Liver (tissue), 9 donors: ENCODE data around the gene TMEM179. TPM values are rescaled to one million over a fixed set of nuclear protein-coding genes. Genes with fewer than 3 reads are reported as not detected.

ENCODE experiments used
- DNase-seq: peaks from one replicate; pipeline ENCODE4 v3.0.0-alpha.2; 2017; ENCODE audit warnings: low spot score
- H3K27ac ChIP-seq, 2 donors: one replicate each; pipeline ENCODE4 v1.7.0; 2013; ENCODE audit warnings: inconsistent platforms in 2 of 2, low read length in 2 of 2, control low read depth in 1 of 2, low read depth in 1 of 2, mild to moderate bottlenecking in 1 of 2
- H3K27me3 ChIP-seq, 4 donors: one replicate each; pipeline versions ENCODE4 v1.6.1 to v1.7.0; 2013; ENCODE audit warnings: low read length in 3 of 4, inconsistent platforms in 1 of 4, mild to moderate bottlenecking in 1 of 4, moderate library complexity in 1 of 4; ENCODE audit not compliant: control insufficient read depth in 4 of 4, insufficient read depth in 4 of 4
- H3K36me3 ChIP-seq, 4 donors: one replicate each; pipeline versions ENCODE4 v1.6.1 to v1.7.0; 2013; ENCODE audit warnings: low read length in 3 of 4, mild to moderate bottlenecking in 3 of 4, low read depth in 1 of 4, moderate library complexity in 1 of 4; ENCODE audit not compliant: control insufficient read depth in 4 of 4, insufficient read depth in 3 of 4
- H3K4me1 ChIP-seq, 4 donors: one replicate each; pipeline versions ENCODE4 v1.6.1 to v1.7.0; 2013; ENCODE audit warnings: low read length in 3 of 4, mild to moderate bottlenecking in 3 of 4, moderate library complexity in 1 of 4; ENCODE audit not compliant: control insufficient read depth in 4 of 4, insufficient read depth in 4 of 4
- H3K4me3 ChIP-seq, 3 donors: one replicate each; pipeline versions ENCODE4 v1.6.1 to v1.7.0; 2013; ENCODE audit warnings: low read length in 3 of 3, control low read depth in 1 of 3, low read depth in 1 of 3, mild to moderate bottlenecking in 1 of 3
- H3K9ac ChIP-seq, 2 donors: one replicate each; pipeline ENCODE4 v1.7.0; 2013; ENCODE audit warnings: low read length in 2 of 2, mild to moderate bottlenecking in 2 of 2, moderate library complexity in 2 of 2, control low read depth in 1 of 2, low read depth in 1 of 2
- H3K9me3 ChIP-seq, 4 donors: one replicate each; pipeline versions ENCODE4 v1.6.1 to v1.7.0; 2013; ENCODE audit warnings: low read length in 3 of 4; ENCODE audit not compliant: control insufficient read depth in 4 of 4
- EGR1 ChIP-seq, 2 donors: IDR thresholded peaks; 2 replicates each; pipeline ENCODE4 v1.6.1; 2016 to 2018; ENCODE audit warnings: antibody characterized with exemption in 2 of 2, low read depth in 2 of 2
- GABPA ChIP-seq, 2 donors: IDR thresholded peaks in 1 of 2; conservative IDR thresholded peaks in 1 of 2; 2 replicates each; pipeline ENCODE4 v1.6.1; 2016; ENCODE audit warnings: antibody characterized with exemption in 2 of 2, mild to moderate bottlenecking in 1 of 2, moderate library complexity in 1 of 2
- HNF4A ChIP-seq, 2 donors: conservative IDR thresholded peaks; 2 replicates each; pipeline ENCODE4 v1.6.1; 2016; ENCODE audit warnings: antibody characterized with exemption in 2 of 2, mild to moderate bottlenecking in 2 of 2
- HNF4G ChIP-seq: IDR thresholded peaks from 2 replicates; pipeline ENCODE4 v1.6.1; 2016; ENCODE audit warnings: antibody characterized with exemption
- JUND ChIP-seq, 2 donors: IDR thresholded peaks; 2 replicates each; pipeline ENCODE4 v1.6.1; 2016; ENCODE audit warnings: antibody characterized with exemption in 2 of 2
- NR2F2 ChIP-seq: IDR thresholded peaks from 2 replicates; pipeline ENCODE4 v1.6.1; 2016; ENCODE audit warnings: antibody characterized with exemption
- RAD21 ChIP-seq, 2 donors: IDR thresholded peaks; 2 replicates each; pipeline ENCODE4 v1.6.1; 2016; ENCODE audit warnings: antibody characterized with exemption in 2 of 2, mild to moderate bottlenecking in 2 of 2
- RXRA ChIP-seq, 2 donors: IDR thresholded peaks; 2 replicates each; pipeline ENCODE4 v1.6.1; 2017 to 2018; ENCODE audit warnings: antibody characterized with exemption in 2 of 2, mild to moderate bottlenecking in 1 of 2
- SP1 ChIP-seq: IDR thresholded peaks from 2 replicates; pipeline ENCODE4 v1.6.1; 2018; ENCODE audit warnings: antibody characterized with exemption, mild to moderate bottlenecking
- YY1 ChIP-seq: IDR thresholded peaks from 2 replicates; pipeline ENCODE4 v1.6.1; 2016; ENCODE audit warnings: antibody characterized with exemption, mild to moderate bottlenecking
- WGBS: extraction: QIAGEN DNeasy Blood & Tissue Kit; methylation state at CpG from one replicate; pipeline ENCODE4 v1.1.7; 2013; 5-methylcytosine and 5-hydroxymethylcytosine counted together
- polyA plus RNA-seq, 2 donors: library from polyadenylated mRNA; stranded (reverse) in 1 of 2; unstranded in 1 of 2; fragments of 200-250 nt in 1 of 2; fragments of >200 nt in 1 of 2; fragmentation: Nextera tagmentation in 1 of 2; extraction: Ambion mirVana in 1 of 2; gene quantifications; one replicate each; pipeline versions ENCODE4 v1.2.1 to v1.2.3, GENCODE V29; 2013 to 2015
- total RNA-seq, 2 donors: library from RNA; depleted of rRNA; stranded (reverse); fragments of >200 nt; gene quantifications; one replicate each; pipeline ENCODE4 v1.2.3, GENCODE V29; 2014
- TF ChIP-seq, protein P1 (sequence below): IDR thresholded peaks from 2 replicates; pipeline ENCODE4 v1.6.1; 2016; ENCODE audit warnings: antibody characterized with exemption, mild to moderate bottlenecking
- TF ChIP-seq, protein P2 (sequence below): IDR thresholded peaks from 2 replicates; pipeline ENCODE4 v1.6.1; 2016; ENCODE audit warnings: antibody characterized with exemption
- TF ChIP-seq, protein P3 (sequence below): IDR thresholded peaks from 2 replicates; pipeline ENCODE4 v1.6.1; 2016; ENCODE audit warnings: antibody characterized with exemption
- TF ChIP-seq, protein P4 (sequence below): fragments of 150-350 bp; IDR thresholded peaks from 2 replicates; pipeline ENCODE4 v1.5.1; 2017; ENCODE audit warnings: improper control_type of control experiment, low read depth, low read length; ENCODE audit not compliant: missing input control
- donor health status: healthy.
- donor health status: healthy.
- donor health status: healthy.
- donor health status: healthy.
- donor health status: healthy.

TMEM179 gene
- total and polyA plus RNA-seq, 4 donors: 0.12 to 0.37 TPM; not detected in 2

DNA sequence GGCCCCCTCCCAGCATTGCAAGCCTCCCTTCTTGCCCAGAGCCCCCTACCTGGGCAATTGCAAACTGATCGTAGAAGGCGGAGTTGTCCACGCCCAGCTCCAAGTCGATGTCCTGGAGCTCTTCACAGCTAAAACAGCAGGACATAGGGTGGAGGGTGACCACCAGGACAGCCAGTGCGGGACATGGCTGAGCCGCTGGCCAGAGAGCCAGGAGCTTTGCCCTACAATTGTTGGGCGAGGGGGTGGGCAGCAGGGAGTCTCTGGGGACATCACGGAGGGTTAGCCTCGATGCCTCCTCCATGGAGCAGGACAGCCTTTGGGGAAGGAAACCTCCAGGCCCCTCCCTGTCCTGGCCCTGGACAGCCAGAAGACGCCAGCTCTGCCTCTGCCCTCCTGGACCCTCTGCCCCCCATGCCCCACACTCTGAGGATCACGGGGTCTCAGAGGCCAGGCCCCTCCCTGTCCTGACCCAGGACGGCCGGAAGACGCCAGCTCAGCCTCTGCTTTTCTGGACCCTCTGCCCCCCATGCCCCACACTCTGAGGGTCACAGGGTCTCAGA, 9.4 kb downstream of the TMEM179 start (continued):
- TF ChIP-seq, protein P1, sequence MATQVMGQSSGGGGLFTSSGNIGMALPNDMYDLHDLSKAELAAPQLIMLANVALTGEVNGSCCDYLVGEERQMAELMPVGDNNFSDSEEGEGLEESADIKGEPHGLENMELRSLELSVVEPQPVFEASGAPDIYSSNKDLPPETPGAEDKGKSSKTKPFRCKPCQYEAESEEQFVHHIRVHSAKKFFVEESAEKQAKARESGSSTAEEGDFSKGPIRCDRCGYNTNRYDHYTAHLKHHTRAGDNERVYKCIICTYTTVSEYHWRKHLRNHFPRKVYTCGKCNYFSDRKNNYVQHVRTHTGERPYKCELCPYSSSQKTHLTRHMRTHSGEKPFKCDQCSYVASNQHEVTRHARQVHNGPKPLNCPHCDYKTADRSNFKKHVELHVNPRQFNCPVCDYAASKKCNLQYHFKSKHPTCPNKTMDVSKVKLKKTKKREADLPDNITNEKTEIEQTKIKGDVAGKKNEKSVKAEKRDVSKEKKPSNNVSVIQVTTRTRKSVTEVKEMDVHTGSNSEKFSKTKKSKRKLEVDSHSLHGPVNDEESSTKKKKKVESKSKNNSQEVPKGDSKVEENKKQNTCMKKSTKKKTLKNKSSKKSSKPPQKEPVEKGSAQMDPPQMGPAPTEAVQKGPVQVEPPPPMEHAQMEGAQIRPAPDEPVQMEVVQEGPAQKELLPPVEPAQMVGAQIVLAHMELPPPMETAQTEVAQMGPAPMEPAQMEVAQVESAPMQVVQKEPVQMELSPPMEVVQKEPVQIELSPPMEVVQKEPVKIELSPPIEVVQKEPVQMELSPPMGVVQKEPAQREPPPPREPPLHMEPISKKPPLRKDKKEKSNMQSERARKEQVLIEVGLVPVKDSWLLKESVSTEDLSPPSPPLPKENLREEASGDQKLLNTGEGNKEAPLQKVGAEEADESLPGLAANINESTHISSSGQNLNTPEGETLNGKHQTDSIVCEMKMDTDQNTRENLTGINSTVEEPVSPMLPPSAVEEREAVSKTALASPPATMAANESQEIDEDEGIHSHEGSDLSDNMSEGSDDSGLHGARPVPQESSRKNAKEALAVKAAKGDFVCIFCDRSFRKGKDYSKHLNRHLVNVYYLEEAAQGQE: no peak
- no peak for TF ChIP-seq RAD21 (IDR thresholded peaks at IDR 0.05)
- TF ChIP-seq, protein P2, sequence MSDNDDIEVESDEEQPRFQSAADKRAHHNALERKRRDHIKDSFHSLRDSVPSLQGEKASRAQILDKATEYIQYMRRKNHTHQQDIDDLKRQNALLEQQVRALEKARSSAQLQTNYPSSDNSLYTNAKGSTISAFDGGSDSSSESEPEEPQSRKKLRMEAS: no peak

DNA sequence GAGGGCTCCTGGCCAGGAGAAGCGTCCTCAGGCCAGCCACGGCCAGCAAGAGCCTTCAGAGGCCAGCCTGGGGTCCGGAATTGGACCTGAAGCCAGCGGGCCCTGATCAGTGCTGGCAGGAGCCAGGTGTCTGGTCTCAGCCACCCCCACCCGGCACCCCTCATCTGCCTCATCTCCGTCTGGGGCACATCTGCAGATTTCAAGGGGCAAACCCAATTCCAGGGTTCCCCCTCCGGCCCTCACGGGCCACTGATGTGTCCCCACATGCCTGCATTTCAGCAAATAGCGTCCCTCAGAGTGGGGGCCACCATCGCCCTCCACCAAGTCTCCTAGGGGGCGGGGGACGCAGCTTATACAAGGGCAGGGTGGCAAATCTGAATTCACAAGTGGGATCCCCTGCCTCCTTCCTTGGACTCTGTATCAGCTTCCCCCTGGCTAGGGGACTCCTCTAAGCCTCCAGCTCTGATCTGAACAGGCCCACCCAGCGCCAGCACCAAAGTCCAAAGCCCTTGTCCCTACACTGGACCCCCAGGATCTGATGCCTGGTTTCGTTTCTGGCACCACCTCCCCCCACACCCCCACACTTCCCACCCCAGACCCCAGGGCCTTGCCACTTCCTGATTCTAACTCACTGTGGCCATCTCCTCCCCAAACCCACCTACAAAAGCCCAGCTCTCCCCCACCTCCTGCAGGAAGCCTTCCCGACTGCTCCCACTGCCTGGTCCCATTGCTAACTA, 10.1 kb downstream of the TMEM179 start:
- TF ChIP-seq, protein P2: no peak
- TF ChIP-seq, protein P1: no peak
- no peak for TF ChIP-seq NR2F2
- no peak for TF ChIP-seq EGR1 (IDR thresholded peaks at IDR 0.05; ENCODE audit: low read depth in 2 of 2)
- TF ChIP-seq RXRA (IDR thresholded peaks at IDR 0.05): no peak
- no peak for TF ChIP-seq HNF4G
- no peak for TF ChIP-seq SP1
- TF ChIP-seq YY1: no peak
- no peak for TF ChIP-seq GABPA (IDR thresholded peaks at IDR 0.05 in 1 of 2, conservative IDR thresholded peaks at IDR 0.05 in 1 of 2)
- no peak for TF ChIP-seq RAD21 (IDR thresholded peaks at IDR 0.05)
- no peak for TF ChIP-seq HNF4A (conservative IDR thresholded peaks at IDR 0.05)
- TF ChIP-seq, protein P3, sequence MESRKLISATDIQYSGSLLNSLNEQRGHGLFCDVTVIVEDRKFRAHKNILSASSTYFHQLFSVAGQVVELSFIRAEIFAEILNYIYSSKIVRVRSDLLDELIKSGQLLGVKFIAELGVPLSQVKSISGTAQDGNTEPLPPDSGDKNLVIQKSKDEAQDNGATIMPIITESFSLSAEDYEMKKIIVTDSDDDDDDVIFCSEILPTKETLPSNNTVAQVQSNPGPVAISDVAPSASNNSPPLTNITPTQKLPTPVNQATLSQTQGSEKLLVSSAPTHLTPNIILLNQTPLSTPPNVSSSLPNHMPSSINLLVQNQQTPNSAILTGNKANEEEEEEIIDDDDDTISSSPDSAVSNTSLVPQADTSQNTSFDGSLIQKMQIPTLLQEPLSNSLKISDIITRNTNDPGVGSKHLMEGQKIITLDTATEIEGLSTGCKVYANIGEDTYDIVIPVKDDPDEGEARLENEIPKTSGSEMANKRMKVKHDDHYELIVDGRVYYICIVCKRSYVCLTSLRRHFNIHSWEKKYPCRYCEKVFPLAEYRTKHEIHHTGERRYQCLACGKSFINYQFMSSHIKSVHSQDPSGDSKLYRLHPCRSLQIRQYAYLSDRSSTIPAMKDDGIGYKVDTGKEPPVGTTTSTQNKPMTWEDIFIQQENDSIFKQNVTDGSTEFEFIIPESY: no peak
- TF ChIP-seq JUND (IDR thresholded peaks at IDR 0.05): no peak
- TF ChIP-seq, protein P4, sequence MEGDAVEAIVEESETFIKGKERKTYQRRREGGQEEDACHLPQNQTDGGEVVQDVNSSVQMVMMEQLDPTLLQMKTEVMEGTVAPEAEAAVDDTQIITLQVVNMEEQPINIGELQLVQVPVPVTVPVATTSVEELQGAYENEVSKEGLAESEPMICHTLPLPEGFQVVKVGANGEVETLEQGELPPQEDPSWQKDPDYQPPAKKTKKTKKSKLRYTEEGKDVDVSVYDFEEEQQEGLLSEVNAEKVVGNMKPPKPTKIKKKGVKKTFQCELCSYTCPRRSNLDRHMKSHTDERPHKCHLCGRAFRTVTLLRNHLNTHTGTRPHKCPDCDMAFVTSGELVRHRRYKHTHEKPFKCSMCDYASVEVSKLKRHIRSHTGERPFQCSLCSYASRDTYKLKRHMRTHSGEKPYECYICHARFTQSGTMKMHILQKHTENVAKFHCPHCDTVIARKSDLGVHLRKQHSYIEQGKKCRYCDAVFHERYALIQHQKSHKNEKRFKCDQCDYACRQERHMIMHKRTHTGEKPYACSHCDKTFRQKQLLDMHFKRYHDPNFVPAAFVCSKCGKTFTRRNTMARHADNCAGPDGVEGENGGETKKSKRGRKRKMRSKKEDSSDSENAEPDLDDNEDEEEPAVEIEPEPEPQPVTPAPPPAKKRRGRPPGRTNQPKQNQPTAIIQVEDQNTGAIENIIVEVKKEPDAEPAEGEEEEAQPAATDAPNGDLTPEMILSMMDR: no peak
- no peaks in the 10 kb centered on the region for H3K4me1 ChIP-seq
- H3K36me3 ChIP-seq: no peaks in the 10 kb centered on the region
- no peak overlapping the region for H3K4me3 ChIP-seq
- H3K27me3 ChIP-seq: peaks cover 0 to 2% (median 0%) of the 10 kb centered on the region in 4 donors
- no peak overlapping the region for H3K27ac ChIP-seq
- no peak for DNase-seq
- no peaks in the 10 kb centered on the region for H3K9me3 ChIP-seq
- H3K9ac ChIP-seq: no peak overlapping the region
- WGBS: 83% methylated on average over 15 of the region's 15 CpGs
